ENCODE data around the gene TFPI. TPM values are rescaled to one million over a fixed set of nuclear protein-coding genes. Genes with fewer than 3 reads are reported as not detected.

The TFPI gene
- polyA plus RNA-seq, 2 of the 4 experiments (the other 2 are of a cell fraction): 14.3 to 104 TPM

DNA sequence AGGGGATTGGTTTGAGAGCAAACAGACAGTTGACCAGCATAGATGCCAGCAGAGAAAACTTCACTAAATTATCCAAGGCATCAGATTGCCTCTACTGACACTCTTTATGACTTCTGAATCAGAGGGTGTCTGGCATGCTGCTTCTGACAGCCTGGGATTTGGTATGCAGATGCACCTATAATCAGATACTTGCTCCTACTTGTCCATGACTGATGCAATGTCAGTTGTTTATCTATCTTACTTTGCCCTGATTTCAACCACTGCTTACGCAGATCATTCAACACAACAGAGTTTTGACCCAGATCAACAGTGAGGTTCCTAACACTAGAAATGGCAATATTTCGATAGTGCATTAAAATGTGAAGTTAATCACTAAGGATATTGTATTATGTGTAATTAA, 83.5 kb downstream of the TFPI start:
- Histone ChIP-seq H3K9me3 (no peaks in the 10 kb centered on the region), H3K4me2 (no peak overlapping the region), H3K4me3 (no peak overlapping the region), H3K27ac (no peak overlapping the region), H3K4me1 (no peaks in the 10 kb centered on the region)
- ChIA-PET CTCF (no interaction called here), POLR2A (no interaction called here)
- WGBS (ENCODE audit: missing lambda C conversion rate): 93% methylated on average over 2 of the region's 2 CpGs
- DNase-seq (ENCODE audit: low read depth in 1 of 2, low spot score in 1 of 2): no peak
- ATAC-seq: no peak
- TF ChIP-seq HEYL (CRISPR knock-in tag; IDR thresholded peaks at IDR 0.05) (no peak), RCOR1 (IDR thresholded peaks at IDR 0.05; ENCODE audit: low read depth, low read length) (no peak), MYC (IDR thresholded peaks at IDR 0.05; ENCODE audit: borderline replicate concordance, low read length) (no peak), RARB (CRISPR knock-in tag; IDR thresholded peaks at IDR 0.05) (no peak), MAZ (IDR thresholded peaks at IDR 0.05; ENCODE audit: borderline replicate concordance, low read depth, low read length) (no peak), ESRRA (IDR thresholded peaks at IDR 0.05; ENCODE audit: borderline replicate concordance, low read length) (no peak), KDM1A (IDR thresholded peaks at IDR 0.05; ENCODE audit: low read depth) (no peak), MAFK (IDR thresholded peaks at IDR 0.05; ENCODE audit: partially characterized antibody) (no peak), FOXS1 (CRISPR knock-in tag; IDR thresholded peaks at IDR 0.05) (no peak), KDM5A (IDR thresholded peaks at IDR 0.05) (no peak), HOXB5 (CRISPR knock-in tag; IDR thresholded peaks at IDR 0.05) (no peak), HOXA7 (CRISPR knock-in tag; IDR thresholded peaks at IDR 0.05) (no peak), NR3C1 (IDR thresholded peaks at IDR 0.05) (no peak), SREBF2 (IDR thresholded peaks at IDR 0.05) (no peak), POLR2AphosphoS2 (conservative IDR thresholded peaks at IDR 0.05; ENCODE audit: low read length) (no peak), EP300 (IDR thresholded peaks at IDR 0.05) (no peak)
- TF ChIP-seq, protein P1, sequence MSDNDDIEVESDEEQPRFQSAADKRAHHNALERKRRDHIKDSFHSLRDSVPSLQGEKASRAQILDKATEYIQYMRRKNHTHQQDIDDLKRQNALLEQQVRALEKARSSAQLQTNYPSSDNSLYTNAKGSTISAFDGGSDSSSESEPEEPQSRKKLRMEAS (IDR thresholded peaks at IDR 0.05): no peak
- TF ChIP-seq, protein P2, sequence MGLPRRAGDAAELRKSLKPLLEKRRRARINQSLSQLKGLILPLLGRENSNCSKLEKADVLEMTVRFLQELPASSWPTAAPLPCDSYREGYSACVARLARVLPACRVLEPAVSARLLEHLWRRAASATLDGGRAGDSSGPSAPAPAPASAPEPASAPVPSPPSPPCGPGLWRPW (IDR thresholded peaks at IDR 0.05): no peak
- TF ChIP-seq, protein P3, sequence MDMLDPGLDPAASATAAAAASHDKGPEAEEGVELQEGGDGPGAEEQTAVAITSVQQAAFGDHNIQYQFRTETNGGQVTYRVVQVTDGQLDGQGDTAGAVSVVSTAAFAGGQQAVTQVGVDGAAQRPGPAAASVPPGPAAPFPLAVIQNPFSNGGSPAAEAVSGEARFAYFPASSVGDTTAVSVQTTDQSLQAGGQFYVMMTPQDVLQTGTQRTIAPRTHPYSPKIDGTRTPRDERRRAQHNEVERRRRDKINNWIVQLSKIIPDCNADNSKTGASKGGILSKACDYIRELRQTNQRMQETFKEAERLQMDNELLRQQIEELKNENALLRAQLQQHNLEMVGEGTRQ (IDR thresholded peaks at IDR 0.05): no peak
- TF ChIP-seq, protein P4, sequence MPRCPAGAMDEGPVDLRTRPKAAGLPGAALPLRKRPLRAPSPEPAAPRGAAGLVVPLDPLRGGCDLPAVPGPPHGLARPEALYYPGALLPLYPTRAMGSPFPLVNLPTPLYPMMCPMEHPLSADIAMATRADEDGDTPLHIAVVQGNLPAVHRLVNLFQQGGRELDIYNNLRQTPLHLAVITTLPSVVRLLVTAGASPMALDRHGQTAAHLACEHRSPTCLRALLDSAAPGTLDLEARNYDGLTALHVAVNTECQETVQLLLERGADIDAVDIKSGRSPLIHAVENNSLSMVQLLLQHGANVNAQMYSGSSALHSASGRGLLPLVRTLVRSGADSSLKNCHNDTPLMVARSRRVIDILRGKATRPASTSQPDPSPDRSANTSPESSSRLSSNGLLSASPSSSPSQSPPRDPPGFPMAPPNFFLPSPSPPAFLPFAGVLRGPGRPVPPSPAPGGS (IDR thresholded peaks at IDR 0.05): no peak
- FAIRE-seq: no peak

DNA sequence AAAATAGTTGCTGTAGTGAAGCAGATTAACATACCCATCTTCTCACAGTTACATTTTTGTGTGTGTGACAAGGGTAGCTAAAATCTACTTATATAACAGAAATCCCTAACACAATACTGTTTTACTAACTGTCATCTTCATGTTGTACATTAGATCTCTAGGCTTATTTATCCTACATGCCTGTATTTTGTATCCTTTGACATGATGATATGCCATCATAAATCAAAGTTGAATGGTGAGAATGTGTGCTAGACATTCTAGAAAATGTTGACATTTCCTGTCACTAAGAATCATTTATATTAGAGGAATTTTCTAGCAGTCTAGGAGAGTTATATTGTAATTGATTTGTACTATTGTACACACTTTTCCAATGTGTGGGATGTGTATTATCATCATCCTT, 84.7 kb downstream of the TFPI start:
- no peak overlapping the region for H3K4me3 ChIP-seq
- no peak overlapping the region for H3K27ac ChIP-seq
- ChIA-PET POLR2A (no interaction called here), CTCF (no interaction called here)
- no peak overlapping the region for H3K4me2 ChIP-seq
- H3K9me3 ChIP-seq: no peaks in the 10 kb centered on the region
- TF ChIP-seq, protein P5, sequence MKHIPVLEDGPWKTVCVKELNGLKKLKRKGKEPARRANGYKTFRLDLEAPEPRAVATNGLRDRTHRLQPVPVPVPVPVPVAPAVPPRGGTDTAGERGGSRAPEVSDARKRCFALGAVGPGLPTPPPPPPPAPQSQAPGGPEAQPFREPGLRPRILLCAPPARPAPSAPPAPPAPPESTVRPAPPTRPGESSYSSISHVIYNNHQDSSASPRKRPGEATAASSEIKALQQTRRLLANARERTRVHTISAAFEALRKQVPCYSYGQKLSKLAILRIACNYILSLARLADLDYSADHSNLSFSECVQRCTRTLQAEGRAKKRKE (CRISPR knock-in tag; IDR thresholded peaks at IDR 0.05; ENCODE audit: low read depth): no peak
- TF ChIP-seq, protein P6, sequence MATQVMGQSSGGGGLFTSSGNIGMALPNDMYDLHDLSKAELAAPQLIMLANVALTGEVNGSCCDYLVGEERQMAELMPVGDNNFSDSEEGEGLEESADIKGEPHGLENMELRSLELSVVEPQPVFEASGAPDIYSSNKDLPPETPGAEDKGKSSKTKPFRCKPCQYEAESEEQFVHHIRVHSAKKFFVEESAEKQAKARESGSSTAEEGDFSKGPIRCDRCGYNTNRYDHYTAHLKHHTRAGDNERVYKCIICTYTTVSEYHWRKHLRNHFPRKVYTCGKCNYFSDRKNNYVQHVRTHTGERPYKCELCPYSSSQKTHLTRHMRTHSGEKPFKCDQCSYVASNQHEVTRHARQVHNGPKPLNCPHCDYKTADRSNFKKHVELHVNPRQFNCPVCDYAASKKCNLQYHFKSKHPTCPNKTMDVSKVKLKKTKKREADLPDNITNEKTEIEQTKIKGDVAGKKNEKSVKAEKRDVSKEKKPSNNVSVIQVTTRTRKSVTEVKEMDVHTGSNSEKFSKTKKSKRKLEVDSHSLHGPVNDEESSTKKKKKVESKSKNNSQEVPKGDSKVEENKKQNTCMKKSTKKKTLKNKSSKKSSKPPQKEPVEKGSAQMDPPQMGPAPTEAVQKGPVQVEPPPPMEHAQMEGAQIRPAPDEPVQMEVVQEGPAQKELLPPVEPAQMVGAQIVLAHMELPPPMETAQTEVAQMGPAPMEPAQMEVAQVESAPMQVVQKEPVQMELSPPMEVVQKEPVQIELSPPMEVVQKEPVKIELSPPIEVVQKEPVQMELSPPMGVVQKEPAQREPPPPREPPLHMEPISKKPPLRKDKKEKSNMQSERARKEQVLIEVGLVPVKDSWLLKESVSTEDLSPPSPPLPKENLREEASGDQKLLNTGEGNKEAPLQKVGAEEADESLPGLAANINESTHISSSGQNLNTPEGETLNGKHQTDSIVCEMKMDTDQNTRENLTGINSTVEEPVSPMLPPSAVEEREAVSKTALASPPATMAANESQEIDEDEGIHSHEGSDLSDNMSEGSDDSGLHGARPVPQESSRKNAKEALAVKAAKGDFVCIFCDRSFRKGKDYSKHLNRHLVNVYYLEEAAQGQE (IDR thresholded peaks at IDR 0.05): no peak
- TF ChIP-seq FOSB (CRISPR knock-in tag; IDR thresholded peaks at IDR 0.05) (no peak), JUN (IDR thresholded peaks at IDR 0.05) (no peak), ESRRA (IDR thresholded peaks at IDR 0.05; ENCODE audit: borderline replicate concordance, low read length) (no peak), RAD21 (conservative IDR thresholded peaks at IDR 0.05 in 1 of 2, IDR thresholded peaks at IDR 0.05 in 1 of 2) (no peak), TFCP2L1 (CRISPR knock-in tag; IDR thresholded peaks at IDR 0.05) (no peak), FOSL2 (IDR thresholded peaks at IDR 0.05) (no peak), FOSL2 (CRISPR knock-in tag; IDR thresholded peaks at IDR 0.05) (no peak), MAFK (IDR thresholded peaks at IDR 0.05; ENCODE audit: partially characterized antibody) (no peak), FOXS1 (CRISPR knock-in tag; IDR thresholded peaks at IDR 0.05) (no peak), GATA3 (IDR thresholded peaks at IDR 0.05; ENCODE audit: borderline replicate concordance) (no peak), SREBF2 (IDR thresholded peaks at IDR 0.05) (no peak), HOXB13 (CRISPR knock-in tag; IDR thresholded peaks at IDR 0.05; ENCODE audit: low read depth) (no peak), ZSCAN20 (CRISPR knock-in tag; IDR thresholded peaks at IDR 0.05) (no peak)
- ATAC-seq (no peak), FAIRE-seq (no peak), DNase-seq (ENCODE audit: low read depth in 1 of 2, low spot score in 1 of 2) (no peak)
- H3K4me1 ChIP-seq: no peaks in the 10 kb centered on the region

Data from A549 (cell line).